ENCODE data around the gene POU2F2. TPM values are rescaled to one million over a fixed set of nuclear protein-coding genes. Genes with fewer than 3 reads are reported as not detected.

The POU2F2 gene
- total RNA-seq, 2 experiments from 2014 or later: 43.6 to 62.8 TPM

DNA sequence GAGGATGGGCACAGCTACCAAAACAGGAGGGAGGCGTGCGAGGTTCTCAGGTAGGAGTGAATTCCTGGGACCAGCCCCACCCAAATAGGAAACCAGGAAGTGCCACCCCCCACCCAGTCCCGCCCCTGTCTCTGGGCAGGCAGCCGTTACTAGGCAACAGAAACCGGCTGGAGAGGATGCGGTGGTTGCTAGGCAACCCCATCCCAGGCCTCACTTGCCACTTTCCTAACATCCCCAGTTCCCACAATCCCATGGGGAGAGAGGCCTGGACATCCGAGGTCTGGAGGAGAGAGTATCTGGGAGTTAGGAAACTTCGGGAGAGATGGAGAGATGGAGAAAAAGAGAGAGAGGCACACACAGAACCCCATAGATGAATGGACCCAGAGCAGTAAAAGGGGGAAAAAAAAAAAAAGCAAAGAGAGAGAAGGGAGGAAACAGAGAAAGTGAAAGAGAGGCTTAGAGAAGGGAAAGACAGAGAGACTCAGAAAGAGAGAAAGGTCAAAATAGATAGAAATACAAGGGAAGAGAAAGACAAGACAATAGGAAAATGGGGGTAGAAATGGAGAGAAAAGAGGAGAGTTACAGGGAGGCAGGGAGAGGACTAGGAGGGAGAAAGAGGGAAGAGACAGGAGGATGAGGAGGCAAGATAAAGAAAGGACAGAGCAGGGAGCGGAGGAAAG lies 66.0 kb downstream of the POU2F2 start:
- ATAC-seq: peak; percentile 16
- intact Hi-C loops (cut with DNase I, micrococcal nuclease): no loop called here
- Mint-ChIP-seq H3K9me3 (ENCODE audit: low read depth) (no peaks in the 10 kb centered on the region), H3K4me3 (no peak overlapping the region), H3K27ac (no peak overlapping the region), H3K4me1 (no peaks in the 10 kb centered on the region), H3K27me3 (no peaks in the 10 kb centered on the region), H3K36me3 (ENCODE audit: low read depth) (no peaks in the 10 kb centered on the region)
- POLR2A ChIA-PET: no interaction called here
- CTCF ChIA-PET: no interaction called here
- no peak for DNase-seq

DNA sequence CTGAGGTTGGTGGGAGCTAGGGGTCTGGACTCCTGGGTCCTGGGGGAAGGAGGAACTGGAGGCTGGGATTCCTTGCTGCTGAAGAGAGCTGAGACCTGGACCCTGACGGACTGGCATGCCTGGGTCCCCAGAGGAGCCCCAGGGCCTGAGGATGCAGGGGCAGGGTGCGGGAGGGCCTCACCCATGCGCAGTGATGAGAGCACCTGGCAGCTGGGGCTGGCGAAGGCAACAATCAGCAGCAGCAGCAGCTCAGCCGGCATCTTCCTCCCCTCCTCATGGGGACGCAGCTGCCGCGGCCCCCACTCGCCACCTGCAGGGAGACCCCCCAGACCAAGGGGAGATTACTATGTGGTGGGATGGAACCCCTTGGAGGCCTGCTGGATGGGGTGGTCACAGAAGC lies 66.7 kb downstream of the POU2F2 start:
- no peaks in the 10 kb centered on the region for H3K9me3 Mint-ChIP-seq (ENCODE audit: low read depth)
- no peaks in the 10 kb centered on the region for H3K36me3 Mint-ChIP-seq (ENCODE audit: low read depth)
- ATAC-seq: no peak
- no peaks in the 10 kb centered on the region for H3K4me1 Mint-ChIP-seq
- ChIA-PET CTCF (no interaction called here), POLR2A (no interaction called here)
- no peak overlapping the region for H3K4me3 Mint-ChIP-seq
- intact Hi-C loops (cut with DNase I, micrococcal nuclease): no loop called here
- H3K27me3 Mint-ChIP-seq: no peaks in the 10 kb centered on the region
- no peak for DNase-seq
- no peak overlapping the region for H3K27ac Mint-ChIP-seq

DNA sequence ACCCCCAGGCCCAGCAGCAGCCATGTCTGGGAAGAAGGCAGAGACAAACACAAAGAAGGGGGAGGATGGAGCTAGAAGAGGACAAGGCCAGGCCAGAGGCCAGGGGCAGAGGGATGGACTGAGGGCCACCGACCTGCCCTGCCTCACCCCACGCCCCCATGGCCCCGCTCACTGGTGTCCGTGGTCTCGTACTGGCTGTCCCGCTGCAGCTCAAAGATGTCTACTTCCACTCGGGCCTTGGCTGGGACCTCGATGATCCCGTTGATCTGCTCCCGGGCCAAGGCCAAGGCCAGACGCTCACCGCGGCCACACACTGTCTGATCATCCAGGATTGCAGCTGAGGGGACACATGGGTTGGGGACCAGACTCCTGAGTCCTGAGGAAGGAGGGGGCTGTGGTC lies 67.2 kb downstream of the POU2F2 start:
- Mint-ChIP-seq H3K4me1 (no peaks in the 10 kb centered on the region), H3K27ac (no peak overlapping the region), H3K4me3 (no peak overlapping the region), H3K27me3 (no peaks in the 10 kb centered on the region), H3K36me3 (ENCODE audit: low read depth) (no peaks in the 10 kb centered on the region), H3K9me3 (ENCODE audit: low read depth) (no peaks in the 10 kb centered on the region)
- CTCF ChIA-PET: no interaction called here
- POLR2A ChIA-PET: no interaction called here
- ATAC-seq (no peak), DNase-seq (no peak)
- intact Hi-C loops (cut with DNase I, micrococcal nuclease): no loop called here

DNA sequence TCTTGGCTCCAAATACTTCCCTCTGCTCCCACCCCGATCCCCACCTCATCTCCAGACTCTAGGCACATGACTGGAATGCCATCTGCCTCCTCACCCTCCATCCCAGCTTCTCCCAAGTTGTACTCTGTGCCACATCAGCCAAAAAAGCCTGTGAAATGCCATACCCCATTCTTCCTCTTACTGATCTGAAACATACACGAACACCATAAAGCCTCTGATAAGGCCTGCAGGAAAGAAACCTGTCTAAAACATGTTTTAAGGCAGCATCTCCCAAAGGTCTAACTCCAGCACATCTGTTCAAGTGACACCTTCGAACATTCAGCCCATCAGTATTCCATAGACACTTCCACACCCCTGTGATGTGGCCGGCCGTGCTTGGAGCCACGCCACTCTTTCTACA lies 67.8 kb downstream of the POU2F2 start:
- Mint-ChIP-seq H3K36me3 (ENCODE audit: low read depth) (no peaks in the 10 kb centered on the region), H3K4me3 (no peak overlapping the region), H3K9me3 (ENCODE audit: low read depth) (no peaks in the 10 kb centered on the region), H3K27ac (no peak overlapping the region), H3K4me1 (no peaks in the 10 kb centered on the region), H3K27me3 (no peaks in the 10 kb centered on the region)
- POLR2A ChIA-PET: no interaction called here
- CTCF ChIA-PET: interaction anchor here (0.5 kb wide), 1 partner anchor 311 kb away, joined by 4 read pairs; no protein-coding TSS in a partner anchor
- intact Hi-C loops (cut with DNase I, micrococcal nuclease): no loop called here
- ATAC-seq (no peak), DNase-seq (no peak)

DNA sequence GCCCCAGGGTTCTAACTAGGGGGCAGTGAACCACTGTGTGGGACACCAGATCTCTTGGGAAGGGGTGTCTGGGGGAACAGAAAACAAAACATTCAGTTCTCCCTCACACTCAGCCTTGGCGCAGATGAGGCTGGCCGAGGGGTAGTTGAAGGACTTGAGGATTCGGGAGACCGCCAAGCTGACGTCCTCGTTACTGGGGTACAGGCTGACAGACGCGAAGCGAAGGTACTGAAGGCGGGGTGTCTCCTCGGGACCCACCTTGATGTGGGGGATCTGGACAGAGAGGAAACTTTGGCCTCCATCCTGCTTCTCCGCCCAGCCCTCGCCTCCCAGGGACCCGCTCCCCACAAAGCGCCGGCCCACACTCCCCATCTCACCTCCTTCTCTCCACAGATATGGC lies 69.9 kb downstream of the POU2F2 start:
- Mint-ChIP-seq H3K27me3 (no peaks in the 10 kb centered on the region), H3K27ac (no peak overlapping the region), H3K4me3 (no peak overlapping the region), H3K4me1 (no peaks in the 10 kb centered on the region), H3K36me3 (ENCODE audit: low read depth) (no peaks in the 10 kb centered on the region), H3K9me3 (ENCODE audit: low read depth) (no peaks in the 10 kb centered on the region)
- intact Hi-C loops (cut with DNase I, micrococcal nuclease): no loop called here
- POLR2A ChIA-PET: no interaction called here
- CTCF ChIA-PET: no interaction called here
- ATAC-seq: no peak
- DNase-seq: no peak

DNA sequence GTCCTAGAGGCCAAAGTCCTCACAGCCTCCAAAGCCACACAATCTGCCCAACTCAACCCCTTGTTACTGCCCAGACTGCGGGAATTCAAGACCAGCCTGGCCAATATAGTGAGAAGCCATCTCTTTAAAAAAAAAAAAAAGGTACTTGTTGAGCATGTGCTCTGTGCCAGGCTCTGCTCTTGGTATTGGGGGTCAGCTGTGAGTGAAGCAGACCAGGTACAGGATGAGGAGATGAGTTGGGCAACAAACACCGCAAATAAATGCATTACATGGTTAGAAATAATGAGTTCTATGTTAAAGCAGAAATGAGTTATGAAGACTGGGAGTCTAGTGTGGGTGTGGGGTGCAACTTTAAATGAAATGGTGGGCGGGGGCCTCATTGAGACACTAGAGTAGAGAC lies 72.1 kb downstream of the POU2F2 start:
- H3K4me3 Mint-ChIP-seq: no peak overlapping the region
- H3K27ac Mint-ChIP-seq: no peak overlapping the region
- H3K4me1 Mint-ChIP-seq: no peaks in the 10 kb centered on the region
- intact Hi-C loops (cut with DNase I, micrococcal nuclease): no loop called here
- H3K27me3 Mint-ChIP-seq: no peaks in the 10 kb centered on the region
- CTCF ChIA-PET: interaction anchor here (0.6 kb wide), 1 partner anchor 569 kb away, joined by 3 read pairs; no protein-coding TSS in a partner anchor
- ATAC-seq (no peak), DNase-seq (no peak)
- H3K36me3 Mint-ChIP-seq (ENCODE audit: low read depth): no peaks in the 10 kb centered on the region
- no peaks in the 10 kb centered on the region for H3K9me3 Mint-ChIP-seq (ENCODE audit: low read depth)
- POLR2A ChIA-PET: no interaction called here

DNA sequence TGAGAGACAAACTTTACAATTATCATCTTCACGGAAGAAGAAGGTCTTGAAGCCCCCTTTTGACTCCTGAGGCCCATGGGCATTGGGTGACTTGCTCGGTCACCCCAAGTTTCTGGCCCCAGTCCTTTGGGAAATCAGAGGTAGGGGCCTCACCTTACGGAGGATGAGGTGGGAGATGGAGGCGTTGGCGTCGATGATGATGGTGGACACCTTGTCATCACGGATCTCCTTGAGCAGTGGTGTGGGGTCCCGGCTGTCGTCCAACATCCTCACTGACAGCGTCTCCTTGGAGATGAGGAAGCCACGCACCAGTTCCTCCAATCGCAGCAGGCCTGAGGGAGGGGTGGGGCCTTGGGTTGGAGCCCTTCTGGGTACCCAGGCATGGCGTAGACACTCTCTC lies 73.0 kb downstream of the POU2F2 start:
- ChIA-PET CTCF (no interaction called here), POLR2A (no interaction called here)
- ATAC-seq (no peak), DNase-seq (no peak)
- no peak overlapping the region for H3K27ac Mint-ChIP-seq
- no peaks in the 10 kb centered on the region for H3K4me1 Mint-ChIP-seq
- H3K9me3 Mint-ChIP-seq (ENCODE audit: low read depth): no peaks in the 10 kb centered on the region
- no peaks in the 10 kb centered on the region for H3K27me3 Mint-ChIP-seq
- H3K4me3 Mint-ChIP-seq: no peak overlapping the region
- intact Hi-C loops (cut with DNase I, micrococcal nuclease): no loop called here
- H3K36me3 Mint-ChIP-seq (ENCODE audit: low read depth): no peaks in the 10 kb centered on the region

DNA sequence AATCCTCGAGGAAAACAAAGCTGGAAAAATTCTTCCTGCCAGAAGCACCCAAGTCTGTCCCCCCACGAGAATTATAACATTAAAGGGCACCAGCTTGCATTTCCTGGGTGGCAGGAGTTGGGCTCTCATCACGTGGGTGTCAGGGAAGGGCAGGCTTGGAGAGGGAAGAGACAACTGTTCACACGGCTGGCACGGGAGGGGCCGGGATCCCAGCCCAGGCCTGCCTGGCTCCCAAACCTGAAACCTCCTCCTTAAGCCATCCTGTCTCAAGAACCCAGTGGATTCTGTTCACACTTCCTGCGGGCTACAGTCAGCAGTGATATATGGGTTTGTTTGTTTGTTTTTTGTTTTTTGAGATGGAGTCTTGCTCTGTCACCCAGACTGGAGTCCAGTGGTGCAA lies 74.4 kb downstream of the POU2F2 start:
- Mint-ChIP-seq H3K4me3 (no peak overlapping the region), H3K4me1 (no peaks in the 10 kb centered on the region), H3K36me3 (ENCODE audit: low read depth) (no peaks in the 10 kb centered on the region), H3K27ac (no peak overlapping the region), H3K27me3 (no peaks in the 10 kb centered on the region), H3K9me3 (ENCODE audit: low read depth) (no peaks in the 10 kb centered on the region)
- ChIA-PET CTCF (no interaction called here), POLR2A (no interaction called here)
- DNase-seq (no peak), ATAC-seq (no peak)
- intact Hi-C loops (cut with DNase I, micrococcal nuclease): no loop called here

DNA sequence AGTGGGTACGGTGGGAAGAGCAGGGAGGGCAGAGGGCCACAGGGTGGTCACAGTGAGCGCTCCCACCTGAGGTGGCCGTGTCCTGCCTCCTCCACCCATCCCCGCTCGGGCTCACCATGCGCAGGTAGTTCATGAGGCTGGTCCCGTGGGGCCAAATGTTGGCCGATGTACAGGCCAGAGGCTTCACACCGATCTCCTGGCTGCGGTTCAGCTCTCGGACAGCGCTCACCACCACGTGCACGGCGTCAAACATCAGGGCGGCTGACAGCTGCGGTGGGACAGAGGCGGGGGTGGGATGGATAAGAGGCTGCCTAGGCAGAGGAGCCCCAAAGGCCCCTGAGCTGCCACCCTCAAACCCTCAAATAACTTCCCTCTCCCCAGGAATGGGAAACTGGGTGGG lies 78.0 kb downstream of the POU2F2 start:
- Mint-ChIP-seq H3K4me3 (no peak overlapping the region), H3K4me1 (peaks cover 18% of the 10 kb centered on the region), H3K27ac (no peak overlapping the region), H3K36me3 (ENCODE audit: low read depth) (no peaks in the 10 kb centered on the region), H3K27me3 (no peaks in the 10 kb centered on the region), H3K9me3 (ENCODE audit: low read depth) (no peaks in the 10 kb centered on the region)
- ATAC-seq: no peak
- intact Hi-C loops (cut with DNase I, micrococcal nuclease): loop anchor here in 1 of 2 experiments (5.0 kb wide), 1 partner anchor 62 kb away; the partner anchor contains the start of gene ATP1A3
- ChIA-PET CTCF (interaction anchor here (1.0 to 1.9 kb wide), 2 partner anchors 19 to 22 kb away, joined by 3 to 4 read pairs; partner anchors contain the start of gene ZNF574), POLR2A (no interaction called here)
- no peak for DNase-seq

DNA sequence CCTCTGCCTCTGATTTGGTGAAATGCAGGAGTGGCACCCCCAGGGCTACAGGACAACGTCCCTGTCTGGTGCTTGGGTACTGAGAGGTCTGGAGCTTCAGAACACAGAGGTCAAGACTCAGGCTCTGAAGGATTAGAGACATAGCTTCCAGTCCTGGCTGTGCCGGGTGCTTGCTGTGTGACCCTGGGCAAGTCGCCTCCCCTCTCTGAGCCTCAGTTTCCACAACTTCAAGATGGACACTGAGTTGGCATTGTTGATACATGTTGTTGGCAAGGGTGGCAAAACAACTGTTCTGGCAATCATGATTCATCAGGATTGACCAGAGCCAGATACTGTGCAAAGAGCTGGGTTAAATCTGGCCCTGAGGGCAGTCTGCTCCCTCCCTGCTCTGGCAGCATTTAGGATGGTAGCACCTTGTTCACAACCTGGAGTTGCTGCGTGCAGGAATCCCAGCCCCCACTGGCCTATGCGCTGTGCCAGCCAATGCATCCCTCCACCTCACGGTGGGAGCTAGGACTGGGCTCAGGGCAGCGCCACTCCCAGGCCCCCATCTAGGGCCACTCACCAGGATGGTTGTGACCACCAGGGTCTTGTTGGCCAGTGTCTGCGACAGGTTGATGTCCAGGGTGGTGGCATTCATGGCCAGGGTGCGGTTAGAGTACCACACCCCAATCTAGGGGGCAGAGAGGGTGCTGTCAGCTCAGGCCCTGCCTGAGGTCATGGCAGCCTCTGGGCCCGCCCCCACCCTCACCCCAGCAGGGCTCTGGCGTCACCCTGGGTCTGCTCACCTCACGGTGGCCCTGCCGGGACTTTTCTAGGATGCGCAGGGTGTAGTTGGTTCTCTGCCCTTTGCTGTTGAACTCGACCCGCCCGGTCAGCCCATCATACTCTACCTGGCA lies 79.0 kb downstream of the POU2F2 start:
- H3K9me3 Mint-ChIP-seq (ENCODE audit: low read depth): no peaks in the 10 kb centered on the region
- H3K27ac Mint-ChIP-seq: no peak overlapping the region
- no peak overlapping the region for H3K4me3 Mint-ChIP-seq
- ChIA-PET POLR2A (no interaction called here), CTCF (interaction anchor here (1.6 to 4.9 kb wide), 2 partner anchors 19 to 25 kb away, joined by 5 to 20 read pairs; no protein-coding TSS in a partner anchor)
- DNase-seq (no peak), ATAC-seq (no peak)
- intact Hi-C loops (cut with DNase I, micrococcal nuclease): loop anchor here in 1 of 2 experiments (5.0 kb wide), 1 partner anchor 61 kb away; the partner anchor contains the start of gene ATP1A3
- peaks cover 21% of the 10 kb centered on the region for H3K4me1 Mint-ChIP-seq
- H3K27me3 Mint-ChIP-seq: no peaks in the 10 kb centered on the region
- no peaks in the 10 kb centered on the region for H3K36me3 Mint-ChIP-seq (ENCODE audit: low read depth)

DNA sequence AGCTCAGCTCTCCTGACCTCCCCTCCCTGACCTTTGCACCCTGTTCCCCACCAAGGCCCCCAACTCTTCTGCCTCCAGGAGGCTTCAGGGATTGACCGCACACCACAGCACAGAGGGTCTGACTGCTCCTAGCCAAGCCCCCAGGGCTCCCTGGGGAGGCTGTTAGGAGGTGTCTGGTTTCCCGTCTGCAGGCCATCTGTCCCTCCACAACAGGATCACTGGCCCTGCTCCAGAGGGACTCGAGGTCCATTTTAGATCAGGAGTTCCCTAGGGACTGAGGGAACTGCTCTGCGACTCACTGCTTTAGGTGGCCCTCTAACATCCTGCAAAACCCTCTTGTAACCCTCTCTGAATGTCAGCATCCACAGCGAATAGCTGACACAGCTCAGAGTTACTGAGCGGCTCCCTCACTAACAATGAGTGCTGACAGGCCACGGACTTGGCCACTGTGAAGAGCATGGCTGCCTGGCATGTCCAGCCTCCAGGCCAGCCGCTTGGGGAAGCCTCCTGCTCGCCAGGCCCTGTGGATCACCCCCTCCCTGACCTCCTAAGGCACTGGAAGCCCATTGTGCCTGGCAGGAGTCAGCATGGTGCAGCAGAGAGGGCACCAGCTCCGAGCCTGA lies 79.9 kb downstream of the POU2F2 start:
- Mint-ChIP-seq H3K36me3 (ENCODE audit: low read depth) (no peaks in the 10 kb centered on the region), H3K4me3 (no peak overlapping the region), H3K4me1 (peaks cover 21% of the 10 kb centered on the region), H3K27me3 (peaks cover 1% of the 10 kb centered on the region), H3K27ac (no peak overlapping the region), H3K9me3 (ENCODE audit: low read depth) (no peaks in the 10 kb centered on the region)
- intact Hi-C loops (cut with DNase I, micrococcal nuclease): loop anchor here in 1 of 2 experiments (5.0 kb wide), 1 partner anchor 60 kb away; the partner anchor contains the start of gene ATP1A3
- ChIA-PET CTCF (interaction anchor here (1.0 to 4.9 kb wide), 3 partner anchors 18 to 35 kb away, joined by 3 to 20 read pairs (median 5); no protein-coding TSS in a partner anchor), POLR2A (interaction anchor here (1.1 kb wide), 1 partner anchor 18 kb away, joined by 4 read pairs; no protein-coding TSS in a partner anchor)
- DNase-seq (no peak), ATAC-seq (no peak)

All from activated CD4-positive, alpha-beta T cell treated with anti-CD3 and anti-CD28 coated beads for 36 hours (primary cell).